Activated CD4-positive, CD25-positive, alpha-beta regulatory T cell treated with anti-CD3 and anti-CD28 coated beads, Interleukin-2, amount 50 U/mL, for 72 hours (primary cell): ENCODE data around the gene GPR82.

ENCODE experiments used
- DNase-seq: peaks from one replicate; pipeline ENCODE4 v3.0.0; 2021

Gene GPR82

DNA sequence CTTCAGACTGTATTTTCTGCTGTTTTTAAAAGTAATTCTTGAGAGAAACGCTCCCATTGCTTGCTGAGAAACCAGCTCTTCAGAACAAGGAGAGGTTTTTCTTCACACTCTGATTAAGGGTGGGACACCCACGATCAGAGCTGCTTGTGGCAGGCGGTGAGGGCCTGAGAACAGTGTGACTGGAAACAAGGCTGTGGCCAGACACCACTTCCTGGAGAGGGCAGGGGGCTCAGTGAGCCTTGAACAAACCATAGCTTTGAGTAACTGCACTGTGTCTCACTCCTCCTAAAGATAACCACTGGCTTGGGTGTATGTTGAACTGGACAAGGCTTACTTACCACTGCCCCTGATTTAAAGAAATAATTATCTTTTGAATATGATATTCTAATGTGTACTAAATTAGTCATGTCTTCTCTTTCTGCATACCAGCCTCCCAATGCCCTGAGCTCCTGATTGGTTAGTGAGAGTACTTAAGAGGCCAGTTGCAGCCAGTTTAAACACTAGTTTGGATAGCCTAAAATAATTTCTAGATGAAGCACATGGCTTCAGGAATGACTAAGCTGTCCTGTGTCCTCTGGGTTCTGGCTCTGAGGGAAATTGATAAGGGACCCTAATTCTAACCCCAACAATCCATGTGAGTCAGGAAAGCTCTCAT, 3.7 kb upstream of the GPR82 start:
- no peak for DNase-seq

DNA sequence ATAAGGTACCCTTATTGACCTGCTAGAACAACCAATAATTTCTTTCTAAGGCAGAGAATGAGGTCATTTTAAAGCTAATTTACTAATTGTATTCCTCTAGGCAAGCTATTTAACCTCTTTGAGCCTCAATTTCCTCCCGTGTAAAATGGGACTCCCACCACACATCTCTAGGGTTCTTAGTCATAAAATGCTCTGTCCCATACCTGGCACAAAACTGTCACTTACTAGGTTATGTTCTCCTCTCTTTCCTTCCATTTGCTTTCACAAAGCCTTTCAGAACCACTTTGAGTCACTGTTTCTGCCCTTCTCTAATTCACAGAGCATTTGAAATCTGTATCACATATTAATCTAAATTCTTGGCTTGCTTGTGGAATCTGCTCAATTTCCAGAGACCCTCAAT, 2.4 kb upstream of the GPR82 start:
- no peak for DNase-seq

DNA sequence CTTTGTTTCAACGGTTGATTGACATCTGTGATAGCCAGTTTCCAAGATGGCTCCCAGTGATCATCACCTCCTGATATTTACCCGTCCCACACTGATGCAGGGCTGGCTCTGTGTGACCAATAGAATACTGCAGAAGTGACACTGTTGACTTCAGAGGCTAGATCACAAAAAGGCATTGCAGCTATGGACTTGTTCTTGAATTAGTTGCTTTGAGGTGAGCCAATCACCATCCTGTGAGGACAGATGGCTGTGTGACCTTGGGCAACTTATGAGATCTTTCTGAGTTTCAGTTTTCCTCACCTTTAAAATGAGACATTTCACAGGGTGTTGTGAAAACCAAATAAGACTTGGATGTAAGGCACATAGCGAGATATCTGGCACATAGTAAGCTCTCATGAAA, 1.8 kb upstream of the GPR82 start:
- no peak for DNase-seq

GRCh38 chrX:41722816-41723618, 964 bp upstream of the GPR82 start:
- DNase-seq = no peak

GRCh38 chrX:41728125-41728524, 4.1 kb downstream of the GPR82 start:
- DNase-seq = no peak

DNA sequence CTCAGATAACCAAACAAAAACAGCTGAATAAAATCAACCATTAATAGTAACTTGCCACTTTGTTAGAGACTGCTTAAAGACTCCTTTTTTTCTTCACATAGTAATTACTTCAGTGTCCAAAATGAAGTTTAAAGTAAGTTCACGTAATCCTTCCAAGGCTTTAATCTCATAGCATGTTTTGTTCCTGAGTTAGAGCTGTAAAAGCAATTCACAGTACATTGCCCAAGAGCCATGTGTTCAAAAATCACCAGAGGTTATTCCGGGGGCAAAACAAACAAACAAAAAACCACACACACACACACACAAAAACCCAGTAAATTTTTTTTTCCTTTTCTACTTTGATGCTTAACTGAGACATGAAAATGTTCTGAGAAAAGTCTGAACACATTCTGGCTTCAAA, 6.1 kb downstream of the GPR82 start:
- no peak for DNase-seq

GRCh38 chrX:41732260-41732659, 8.3 kb downstream of the GPR82 start:
- DNase-seq = no peak

GRCh38 chrX:41733939-41734338, 10.0 kb downstream of the GPR82 start:
- no peak for DNase-seq

DNA sequence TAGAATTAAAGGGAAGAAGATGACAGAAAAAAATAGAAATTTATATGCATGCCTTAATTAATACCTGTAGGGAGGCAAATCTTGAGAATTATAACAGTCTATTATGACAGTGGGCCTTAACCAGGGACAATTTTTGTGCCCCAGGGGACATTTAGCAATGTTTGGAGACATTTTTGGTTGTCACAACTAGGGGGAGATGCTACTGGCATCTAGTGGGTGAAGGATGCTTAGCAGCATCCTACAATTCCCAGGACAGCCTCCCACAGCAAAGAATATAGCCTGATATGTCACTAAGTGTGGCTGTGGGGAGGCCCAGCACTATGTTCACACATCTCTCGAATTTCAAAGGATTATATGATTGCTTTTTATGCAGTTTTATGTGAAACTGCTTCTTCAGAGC, 10.5 kb downstream of the GPR82 start:
- no peak for DNase-seq

DNA sequence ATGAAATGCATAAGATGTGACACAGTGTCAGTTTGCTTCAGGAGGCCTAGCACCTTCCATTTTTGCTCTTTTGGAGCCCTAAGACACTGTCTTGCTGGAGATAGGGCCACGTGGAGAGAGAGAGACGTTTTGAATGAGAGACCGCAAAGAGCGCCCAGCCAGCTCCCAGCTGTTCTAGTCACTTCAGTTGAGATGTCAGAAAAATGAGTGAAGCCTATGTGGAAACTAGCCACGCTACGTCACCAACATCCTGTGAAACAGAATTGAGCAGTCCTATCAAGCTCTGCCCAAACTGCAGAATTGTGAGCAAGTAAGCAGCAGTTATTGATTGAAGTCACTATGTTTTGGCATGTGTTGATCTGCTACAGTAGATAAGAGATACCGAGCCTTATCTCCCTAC, 13.1 kb downstream of the GPR82 start:
- no peak for DNase-seq

GRCh38 chrX:41739871-41740270, 15.9 kb downstream of the GPR82 start:
- no peak for DNase-seq

GRCh38 chrX:41750716-41751115, 26.7 kb downstream of the GPR82 start:
- no peak for DNase-seq

DNA sequence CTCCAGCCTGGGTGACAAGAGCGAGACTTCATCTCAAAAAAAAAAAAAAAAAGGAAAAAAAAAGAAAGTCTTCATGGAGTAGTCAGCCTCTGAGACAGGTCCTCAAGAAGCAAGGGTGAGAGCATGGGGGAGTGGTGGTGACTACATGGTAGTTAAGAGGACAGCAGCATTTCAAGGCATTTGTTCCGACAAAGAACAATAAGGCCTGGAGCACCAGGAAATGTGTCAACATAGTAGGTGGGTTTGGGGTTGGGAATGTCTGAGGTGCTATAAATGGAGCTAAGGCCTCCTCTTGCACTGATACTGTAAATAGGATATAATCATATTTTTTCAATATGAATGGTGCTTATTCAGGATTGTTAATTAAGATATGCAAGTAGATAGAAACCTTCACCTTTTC, 34.4 kb downstream of the GPR82 start:
- no peak for DNase-seq

DNA sequence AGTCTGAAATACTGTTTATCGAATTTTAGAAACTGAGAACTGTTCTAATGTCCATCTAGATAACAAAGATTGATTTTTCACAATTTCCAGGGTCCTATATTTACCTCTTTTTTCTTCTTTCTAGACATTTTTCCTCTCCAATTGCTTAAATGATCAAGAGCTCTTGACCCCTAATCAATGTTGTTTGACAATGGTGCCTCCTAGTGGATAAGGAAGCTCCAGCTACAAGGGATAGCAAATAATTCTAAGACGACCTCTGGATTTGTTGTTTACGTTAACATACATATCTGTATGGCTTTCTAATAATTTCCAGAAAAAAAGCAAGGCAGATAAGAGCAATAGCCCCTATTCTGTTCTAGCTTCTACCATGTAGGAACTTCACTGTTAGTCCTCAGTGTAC, 35.8 kb downstream of the GPR82 start:
- no peak for DNase-seq

DNA sequence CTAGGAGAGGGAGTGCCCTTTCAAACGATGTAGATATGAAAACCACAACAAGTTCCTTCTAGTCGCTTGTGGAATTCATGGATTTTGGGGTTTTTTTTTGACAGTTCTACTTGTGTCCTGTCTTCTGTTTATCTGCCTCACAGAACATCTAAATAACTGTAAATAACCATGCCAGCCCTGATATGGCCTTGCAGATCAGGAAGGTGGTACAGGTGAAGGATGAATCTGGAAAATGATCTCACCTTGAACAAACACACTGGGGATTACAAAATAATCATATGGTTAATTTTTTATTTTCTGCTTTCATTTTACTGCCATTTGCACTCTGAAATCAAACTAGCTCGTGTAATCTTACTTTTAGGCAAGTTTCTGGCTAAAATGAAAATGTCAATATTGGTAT, 37.2 kb downstream of the GPR82 start:
- no peak for DNase-seq

- DNase-seq = no peak
These were observed 37.7 kb downstream of the GPR82 start for GRCh38 chrX:41761702-41762101.

DNA sequence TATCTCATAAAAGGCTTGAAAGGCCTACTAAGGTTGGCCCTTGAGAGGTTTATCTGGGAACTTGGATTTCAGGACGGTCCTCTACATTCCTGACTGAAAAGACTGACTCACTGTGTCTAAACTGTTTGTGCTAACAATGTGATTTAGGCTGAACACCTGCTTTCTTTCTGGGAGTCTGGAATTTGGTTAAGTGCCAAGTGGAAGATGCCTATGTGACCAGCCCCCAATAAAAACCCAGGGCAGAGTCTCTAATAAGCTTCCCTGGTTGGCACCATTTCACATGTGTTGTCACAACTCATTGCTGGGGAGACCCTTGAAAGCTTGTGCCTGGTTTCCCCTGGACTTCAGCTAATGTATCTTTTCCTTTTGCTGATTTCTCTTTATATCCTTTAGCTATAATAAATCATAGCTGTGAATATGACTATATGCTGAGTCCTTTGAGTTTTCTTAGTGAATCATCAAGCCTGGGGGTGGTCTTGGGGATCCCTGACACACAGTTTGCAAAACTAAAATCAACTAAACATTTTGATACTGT, 55.1 kb downstream of the GPR82 start:
- no peak for DNase-seq
